Left ventricle myocardium inferior (tissue), 1 donor: ENCODE results near the gene LRTM1. TPM values are rescaled to one million over a fixed set of nuclear protein-coding genes. Genes with fewer than 3 reads are reported as not detected.

Source experiments
- DNase-seq: peaks from one replicate; pipeline ENCODE4 v3.0.0-alpha.2; 2020
- H3K27ac ChIP-seq: fragments of 200-600 bp; replicated peaks from 2 replicates; pipeline ENCODE4 v1.8.0; 2021
- H3K27me3 ChIP-seq: fragments of 200-600 bp; 2 replicates; pipeline ENCODE4 v1.8.0; 2021; ENCODE audit warnings: low read depth
- H3K36me3 ChIP-seq: fragments of 200-600 bp; 2 replicates; pipeline ENCODE4 v1.8.0; 2021
- H3K4me1 ChIP-seq: fragments of 200-600 bp; 2 replicates; pipeline ENCODE4 v1.8.0; 2021
- H3K4me3 ChIP-seq: fragments of 200-600 bp; 2 replicates; pipeline ENCODE4 v1.8.0; 2021; ENCODE audit warnings: mild to moderate bottlenecking, moderate library complexity
- H3K9me3 ChIP-seq: fragments of 200-600 bp; replicated peaks from 2 replicates; pipeline ENCODE4 v1.8.0; 2021
- CTCF ChIP-seq: fragments of 200-600 bp; IDR thresholded peaks from 2 replicates; pipeline ENCODE4 v1.8.0; 2021; ENCODE audit warnings: antibody characterized with exemption, mild to moderate bottlenecking, borderline replicate concordance
- intact Hi-C: fragments of 100-400 bp; cut with micrococcal nuclease; formaldehyde crosslinking; loops from one replicate; pipeline ENCODE4 v1.11.0; 2022
- total RNA-seq: library from RNA; stranded (reverse); fragmentation: NEBNext Ultra II Directional; extraction: Animal tissue kit (Norgen Biotek cat#: 25700); gene quantifications from one replicate; pipeline ENCODE4 v1.2.1, GENCODE V29; 2021
- donor health status: DM: no; HTN: yes; CAD: no; lungs with severe emphysema.

The LRTM1 gene
- total RNA-seq, 1 donor from 2014 or later = not detected

- Histone ChIP-seq H3K27ac (no peak overlapping the region), H3K4me1 (peaks cover 19% of the 10 kb centered on the region), H3K9me3 (no peaks in the 10 kb centered on the region), H3K4me3 (no peak overlapping the region), H3K27me3 (no peaks in the 10 kb centered on the region), H3K36me3 (no peaks in the 10 kb centered on the region)
- intact Hi-C loops = no loop called here
- no peak for DNase-seq
- no peak for TF ChIP-seq CTCF
Measured at GRCh38 chr3:54895613-54896012, 32.2 kb downstream of the LRTM1 start.

GRCh38 chr3:54892168-54892567 lies 35.7 kb downstream of the LRTM1 start:
- peaks cover 26% of the 10 kb centered on the region for H3K4me1 ChIP-seq

GRCh38 chr3:54891540-54891897 lies 36.3 kb downstream of the LRTM1 start:
- H3K27me3 ChIP-seq = no peaks in the 10 kb centered on the region
- no peaks in the 10 kb centered on the region for H3K9me3 ChIP-seq
- peaks cover 26% of the 10 kb centered on the region for H3K4me1 ChIP-seq
- intact Hi-C loops = no loop called here
- no peak overlapping the region for H3K4me3 ChIP-seq
- DNase-seq = peak; percentile 74
- peak; percentile 70 for TF ChIP-seq CTCF
- H3K36me3 ChIP-seq = no peaks in the 10 kb centered on the region
- H3K27ac ChIP-seq = peak overlapping the region; percentile 85

More at GRCh38 chr3:54892168-54892567, 35.7 kb downstream of the LRTM1 start:
- intact Hi-C loops = no loop called here
- H3K4me3 ChIP-seq = no peak overlapping the region
- H3K36me3 ChIP-seq = no peaks in the 10 kb centered on the region
- no peak for TF ChIP-seq CTCF
- peak overlapping the region; percentile 85 for H3K27ac ChIP-seq
- DNase-seq = no peak
- no peaks in the 10 kb centered on the region for H3K27me3 ChIP-seq
- H3K9me3 ChIP-seq = no peaks in the 10 kb centered on the region

- Histone ChIP-seq H3K27me3 (no peaks in the 10 kb centered on the region), H3K4me1 (peaks cover 26% of the 10 kb centered on the region), H3K4me3 (no peak overlapping the region), H3K36me3 (no peaks in the 10 kb centered on the region), H3K27ac (no peak overlapping the region), H3K9me3 (no peaks in the 10 kb centered on the region)
- intact Hi-C loops = no loop called here
- no peak for DNase-seq
- no peak for TF ChIP-seq CTCF
Measured at GRCh38 chr3:54889731-54890130, 38.1 kb downstream of the LRTM1 start.

GRCh38 chr3:54888873-54889272 lies 39.0 kb downstream of the LRTM1 start:
- Histone ChIP-seq H3K4me1 (peaks cover 26% of the 10 kb centered on the region), H3K27ac (no peak overlapping the region), H3K4me3 (no peak overlapping the region), H3K9me3 (no peaks in the 10 kb centered on the region), H3K36me3 (no peaks in the 10 kb centered on the region), H3K27me3 (no peaks in the 10 kb centered on the region)
- TF ChIP-seq CTCF = no peak
- intact Hi-C loops = no loop called here
- DNase-seq = no peak

GRCh38 chr3:54888162-54888561 lies 39.7 kb downstream of the LRTM1 start:
- H3K27ac ChIP-seq = no peak overlapping the region
- DNase-seq = no peak
- no peaks in the 10 kb centered on the region for H3K27me3 ChIP-seq
- TF ChIP-seq CTCF = no peak
- no peak overlapping the region for H3K4me3 ChIP-seq
- H3K9me3 ChIP-seq = no peaks in the 10 kb centered on the region
- H3K36me3 ChIP-seq = no peaks in the 10 kb centered on the region
- intact Hi-C loops = no loop called here
- peaks cover 26% of the 10 kb centered on the region for H3K4me1 ChIP-seq
